HG02798 (cell line): Measurements from ENCODE around the gene PACSIN1.

Source experiments
- ATAC-seq: cut with Tn5 transposase; IDR thresholded peaks from one replicate; pipeline ENCODE4 v1.9.1; 2021; ENCODE audit warnings: mild to moderate bottlenecking; ENCODE audit not compliant: unreplicated experiment, poor library complexity

The PACSIN1 gene, protein sequence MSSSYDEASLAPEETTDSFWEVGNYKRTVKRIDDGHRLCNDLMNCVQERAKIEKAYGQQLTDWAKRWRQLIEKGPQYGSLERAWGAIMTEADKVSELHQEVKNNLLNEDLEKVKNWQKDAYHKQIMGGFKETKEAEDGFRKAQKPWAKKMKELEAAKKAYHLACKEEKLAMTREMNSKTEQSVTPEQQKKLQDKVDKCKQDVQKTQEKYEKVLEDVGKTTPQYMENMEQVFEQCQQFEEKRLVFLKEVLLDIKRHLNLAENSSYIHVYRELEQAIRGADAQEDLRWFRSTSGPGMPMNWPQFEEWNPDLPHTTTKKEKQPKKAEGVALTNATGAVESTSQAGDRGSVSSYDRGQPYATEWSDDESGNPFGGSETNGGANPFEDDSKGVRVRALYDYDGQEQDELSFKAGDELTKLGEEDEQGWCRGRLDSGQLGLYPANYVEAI

GRCh38 chr6:34465531-34466241 lies at the start of gene PACSIN1:
PACSIN1 (plus strand) TSS chr6:34466076; CDS start chr6:34526306, 60,230 bp downstream.
- no peak for ATAC-seq

GRCh38 chr6:34416877-34417371 lies 49.0 kb upstream of the PACSIN1 start:
- ATAC-seq: no peak

DNA sequence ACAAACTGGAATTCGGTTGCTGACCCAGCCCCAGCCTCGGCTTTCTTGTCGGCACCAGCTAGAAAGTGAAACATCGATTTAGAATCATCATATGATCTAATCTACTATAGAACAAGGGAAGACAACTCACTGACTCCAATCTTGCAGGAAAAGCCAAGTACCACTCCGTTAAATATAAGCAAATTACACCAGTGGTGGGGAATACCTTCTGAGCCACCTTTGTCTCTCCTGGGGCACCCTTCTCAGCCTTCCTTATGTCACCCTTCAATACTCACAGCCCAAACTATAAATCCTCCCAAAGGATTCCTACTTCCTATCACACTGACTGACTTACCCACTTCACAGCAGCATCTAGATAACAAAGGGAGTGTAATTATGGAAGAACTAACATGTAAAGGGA lies 47.5 kb upstream of the PACSIN1 start:
- ATAC-seq: no peak

DNA sequence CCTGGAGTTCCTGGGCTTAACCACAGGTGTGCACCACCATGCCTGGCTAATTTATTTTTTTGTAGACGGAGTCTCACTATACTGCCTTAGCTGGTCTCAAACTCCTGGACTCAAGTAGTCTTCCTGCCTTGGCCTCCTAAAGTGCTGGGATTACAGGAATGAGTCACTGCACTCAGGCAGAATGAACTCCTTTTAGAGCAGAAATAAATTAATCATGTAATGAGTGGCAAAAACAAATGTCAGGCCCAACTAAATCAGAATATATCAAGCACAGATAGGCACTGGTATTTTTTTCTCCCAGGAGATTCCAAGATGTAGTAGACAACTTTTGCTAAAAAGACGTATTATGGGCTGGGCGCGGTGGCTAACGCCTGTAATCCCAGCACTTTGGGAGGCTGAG lies 42.6 kb upstream of the PACSIN1 start:
- ATAC-seq: no peak

DNA sequence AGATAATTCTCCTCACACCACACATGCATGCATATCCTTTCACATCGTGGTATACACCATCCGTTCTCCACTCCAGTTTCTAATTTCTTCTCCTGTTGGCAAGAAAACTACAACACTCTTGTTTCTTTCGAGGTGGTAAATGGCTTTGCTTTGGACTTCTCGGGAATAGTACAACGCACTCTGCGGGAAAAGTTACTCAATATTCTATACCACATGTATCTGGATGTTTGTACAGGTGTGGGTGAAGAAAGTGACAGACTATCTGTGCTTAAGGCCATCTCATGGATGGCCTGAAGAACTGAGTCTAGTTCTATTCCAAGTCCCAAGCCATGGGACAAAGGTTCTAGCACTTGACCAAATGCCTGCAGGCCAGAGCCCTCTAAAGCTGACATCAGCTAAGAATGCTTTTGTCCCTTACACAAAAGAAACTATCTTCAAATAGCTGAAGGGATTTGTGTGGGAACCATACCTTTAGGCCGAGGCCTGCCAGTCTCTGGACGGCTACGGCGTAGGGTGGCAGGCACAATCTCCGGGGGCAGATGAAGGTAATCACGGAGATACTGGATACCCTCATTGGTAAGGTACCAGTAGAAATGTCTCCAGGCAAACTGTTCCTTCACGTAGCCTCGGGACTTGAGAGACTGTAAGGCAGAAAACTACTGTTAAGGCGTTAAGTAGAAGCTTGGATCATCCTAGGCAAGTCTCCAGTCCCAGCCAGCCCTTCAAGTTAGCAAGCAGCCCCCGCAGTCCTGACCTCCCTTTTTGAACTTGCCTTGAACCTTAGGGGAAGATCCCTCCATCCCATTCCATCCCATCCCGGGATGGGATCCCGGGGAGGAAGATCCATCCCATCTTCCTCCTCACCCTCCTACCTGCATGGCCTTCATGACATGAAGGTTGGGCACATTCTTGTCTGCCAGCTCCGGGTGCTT lies 41.4 kb upstream of the PACSIN1 start:
- ATAC-seq: no peak

GRCh38 chr6:34425132-34425497 lies 40.8 kb upstream of the PACSIN1 start:
- ATAC-seq: no peak

GRCh38 chr6:34425498-34426410 lies 40.1 kb upstream of the PACSIN1 start, which contains the start of gene RPS10:
RPS10 (minus strand) TSS chr6:34426069; CDS start chr6:34425221, 848 bp downstream.
- peak; percentile 89 for ATAC-seq

DNA sequence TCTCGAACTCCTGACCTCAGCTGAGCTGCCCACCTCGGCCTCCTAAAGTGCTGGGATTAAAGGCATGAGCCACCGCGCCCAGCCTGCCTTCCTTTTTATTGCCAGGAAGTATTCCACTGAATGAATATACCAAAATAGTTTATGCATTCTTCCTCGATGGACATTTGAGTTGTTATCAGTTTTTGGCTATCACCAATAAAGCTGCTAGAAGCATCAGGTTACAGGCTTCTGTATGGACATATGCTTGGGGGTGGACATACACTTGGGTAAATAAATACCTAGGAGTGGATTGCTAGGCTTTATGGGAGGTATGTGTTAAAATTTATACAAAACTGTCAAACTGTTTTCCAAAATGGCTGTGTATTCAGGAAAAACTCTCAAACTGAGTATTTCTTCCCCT lies 30.0 kb upstream of the PACSIN1 start:
- no peak for ATAC-seq

DNA sequence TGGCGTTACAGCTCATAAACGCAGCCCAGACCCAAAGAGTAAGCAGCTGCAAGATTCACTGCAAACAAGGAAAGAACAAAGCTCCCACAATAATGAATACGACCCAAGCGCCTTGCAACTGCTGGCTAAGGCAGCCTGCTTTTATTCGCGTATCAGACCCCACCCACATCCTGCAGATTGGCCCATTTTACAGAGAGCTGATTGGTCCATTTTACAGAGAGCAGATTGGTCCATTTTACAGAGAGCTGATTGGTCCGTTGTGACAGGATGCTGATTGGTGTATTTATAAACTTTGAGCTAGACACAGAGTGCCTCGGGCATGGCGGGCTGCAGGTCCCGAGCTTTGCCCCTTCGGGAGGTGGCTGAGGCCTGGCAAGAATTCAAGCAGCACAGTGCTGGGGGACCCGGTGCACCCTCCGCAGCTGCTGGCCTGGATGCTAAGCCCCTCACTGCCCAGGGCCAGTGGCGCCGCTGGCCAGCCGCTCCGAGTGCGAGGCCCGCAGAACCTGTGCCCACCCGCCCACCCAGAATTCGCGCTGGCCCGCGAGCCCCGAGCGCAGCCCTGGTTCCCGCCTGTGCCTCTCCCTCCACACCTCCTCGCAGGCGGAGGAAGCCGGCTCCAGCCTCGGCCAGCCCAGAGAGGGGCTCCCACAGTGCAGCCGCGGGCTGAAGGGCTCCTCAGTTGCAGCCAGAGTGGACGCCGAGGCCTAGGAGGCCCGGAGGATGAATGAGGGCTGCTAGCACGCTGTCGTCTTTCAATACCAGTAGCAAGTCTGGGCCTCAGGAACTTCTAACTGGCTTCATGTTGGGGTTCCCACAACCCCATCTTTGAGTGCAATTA lies 28.9 kb upstream of the PACSIN1 start:
- no peak for ATAC-seq

DNA sequence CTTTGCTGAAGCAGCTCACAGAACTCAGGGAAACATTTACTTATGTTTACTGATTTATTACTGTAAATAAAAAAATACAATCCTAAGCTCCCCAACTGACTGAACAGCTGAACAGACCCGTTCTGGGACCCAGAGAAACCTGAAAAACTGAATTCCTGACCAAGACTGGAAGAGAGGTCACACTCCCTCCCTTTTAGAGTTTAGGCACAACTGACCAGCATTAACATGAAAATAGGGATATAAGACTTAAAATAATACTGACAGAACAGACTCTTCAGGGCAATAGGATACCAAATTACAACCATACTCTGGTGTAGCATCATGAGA lies 28.3 kb upstream of the PACSIN1 start:
- ATAC-seq: no peak

GRCh38 chr6:34438705-34439104 lies 27.2 kb upstream of the PACSIN1 start:
- no peak for ATAC-seq

- ATAC-seq: no peak
Measured at GRCh38 chr6:34439442-34439841, 26.4 kb upstream of the PACSIN1 start.

- ATAC-seq: no peak
Measured at GRCh38 chr6:34441526-34441925, 24.4 kb upstream of the PACSIN1 start.

GRCh38 chr6:34445313-34445860 lies 20.5 kb upstream of the PACSIN1 start:
- no peak for ATAC-seq

GRCh38 chr6:34447386-34447785 lies 18.5 kb upstream of the PACSIN1 start:
- ATAC-seq: no peak

DNA sequence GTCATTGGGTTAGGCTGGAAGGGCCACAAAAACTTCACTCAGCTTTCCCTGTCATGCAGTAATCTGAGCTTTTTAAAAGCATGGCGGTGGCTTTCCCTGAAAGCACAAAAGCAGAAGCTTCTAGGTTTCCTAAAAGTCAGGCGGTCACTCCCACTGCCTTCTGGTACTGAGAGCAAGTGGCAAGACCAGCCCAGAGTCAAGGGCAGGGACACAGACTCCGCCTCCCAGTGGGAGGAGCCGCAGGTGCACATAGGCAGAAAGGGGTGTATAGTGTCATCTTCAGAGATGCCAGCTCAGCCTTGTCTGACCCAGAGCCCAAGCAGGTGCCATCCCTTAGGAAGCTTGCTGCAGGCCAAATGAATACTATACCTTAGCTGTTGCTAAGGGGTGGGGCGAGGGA lies 18.0 kb upstream of the PACSIN1 start:
- ATAC-seq: no peak

GRCh38 chr6:34451192-34451591 lies 14.7 kb upstream of the PACSIN1 start:
- no peak for ATAC-seq

DNA sequence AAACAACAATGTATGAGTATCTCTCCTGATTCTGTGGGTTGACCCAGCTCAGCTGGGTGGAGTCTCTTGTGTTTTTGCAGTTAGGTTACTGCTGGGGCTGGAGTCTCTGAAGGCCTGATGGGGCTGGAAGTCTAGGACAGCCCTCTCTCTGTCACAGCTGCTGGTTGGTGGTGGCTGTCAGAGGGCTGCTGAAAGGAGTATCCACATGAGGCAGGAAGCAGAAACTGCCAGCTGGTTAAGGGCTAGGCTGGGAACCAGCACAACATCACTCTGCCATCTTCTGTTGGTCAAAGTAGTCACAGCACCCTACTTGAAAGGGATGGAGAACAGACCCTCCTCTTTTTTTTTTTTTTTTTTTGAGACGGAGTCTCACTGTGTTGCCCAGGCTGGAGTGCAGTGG lies 10.0 kb upstream of the PACSIN1 start:
- ATAC-seq: no peak
